Neuron (in vitro differentiated cells): Measurements from ENCODE around the gene ATXN1.

Experiments
- H2AFZ ChIP-seq: one replicate; pipeline ENCODE4 v1.6.1; 2013; ENCODE audit warnings: low read depth, mild to moderate bottlenecking, inconsistent platforms, low read length, moderate library complexity
- H3K27me3 ChIP-seq: one replicate; pipeline ENCODE4 v1.6.1; 2013; ENCODE audit warnings: low read length; ENCODE audit not compliant: insufficient read depth
- H3K36me3 ChIP-seq: one replicate; pipeline ENCODE4 v1.6.1; 2013; ENCODE audit warnings: low read length; ENCODE audit not compliant: insufficient read depth
- H3K4me1 ChIP-seq: one replicate; pipeline ENCODE4 v1.6.1; 2013; ENCODE audit warnings: low read length; ENCODE audit not compliant: insufficient read depth
- H3K4me3 ChIP-seq: 2 replicates; pipeline ENCODE4 v1.5.1; 2013; ENCODE audit warnings: mild to moderate bottlenecking, low read length, moderate library complexity
- H3K9me3 ChIP-seq: one replicate; pipeline ENCODE4 v1.6.1; 2013; ENCODE audit warnings: low read length

The ATXN1 gene

GRCh38 chr6:16667509-16667908 lies 93.8 kb downstream of the ATXN1 start:
- no peak overlapping the region for H2AFZ ChIP-seq

GRCh38 chr6:16665992-16666391 lies 95.3 kb downstream of the ATXN1 start:
- peaks cover 5% of the 10 kb centered on the region for H3K9me3 ChIP-seq
- no peak overlapping the region for H2AFZ ChIP-seq

More at GRCh38 chr6:16667509-16667908, 93.8 kb downstream of the ATXN1 start:
- Histone ChIP-seq H3K4me1 (no peaks in the 10 kb centered on the region), H3K36me3 (no peaks in the 10 kb centered on the region), H3K27me3 (no peaks in the 10 kb centered on the region), H3K9me3 (no peaks in the 10 kb centered on the region), H3K4me3 (no peak overlapping the region)

GRCh38 chr6:16665182-16665581 lies 96.1 kb downstream of the ATXN1 start:
- H2AFZ ChIP-seq, result no peak overlapping the region
- no peaks in the 10 kb centered on the region for H3K27me3 ChIP-seq
- H3K9me3 ChIP-seq, result peaks cover 5% of the 10 kb centered on the region
- no peaks in the 10 kb centered on the region for H3K36me3 ChIP-seq
- no peaks in the 10 kb centered on the region for H3K4me1 ChIP-seq
- H3K4me3 ChIP-seq, result no peak overlapping the region

More at GRCh38 chr6:16665992-16666391, 95.3 kb downstream of the ATXN1 start:
- H3K4me1 ChIP-seq, result no peaks in the 10 kb centered on the region
- H3K4me3 ChIP-seq, result no peak overlapping the region
- no peaks in the 10 kb centered on the region for H3K27me3 ChIP-seq
- H3K36me3 ChIP-seq, result no peaks in the 10 kb centered on the region

- peaks cover 5% of the 10 kb centered on the region for H3K9me3 ChIP-seq
- H3K4me3 ChIP-seq, result no peak overlapping the region
- H3K4me1 ChIP-seq, result peaks cover 6% of the 10 kb centered on the region
- no peaks in the 10 kb centered on the region for H3K36me3 ChIP-seq
- no peak overlapping the region for H2AFZ ChIP-seq
- no peaks in the 10 kb centered on the region for H3K27me3 ChIP-seq
Measured at GRCh38 chr6:16663901-16664300, 97.4 kb downstream of the ATXN1 start.

GRCh38 chr6:16660157-16660497 lies 101.1 kb downstream of the ATXN1 start:
- Histone ChIP-seq H3K4me3 (no peak overlapping the region), H3K4me1 (peaks cover 20% of the 10 kb centered on the region), H3K27me3 (no peaks in the 10 kb centered on the region), H3K9me3 (peaks cover 5% of the 10 kb centered on the region), H3K36me3 (no peaks in the 10 kb centered on the region), H2AFZ (no peak overlapping the region)

GRCh38 chr6:16659466-16660156 lies 101.6 kb downstream of the ATXN1 start:
- no peaks in the 10 kb centered on the region for H3K27me3 ChIP-seq
- H3K4me1 ChIP-seq, result peaks cover 25% of the 10 kb centered on the region
- H3K9me3 ChIP-seq, result peaks cover 5% of the 10 kb centered on the region
- no peak overlapping the region for H3K4me3 ChIP-seq
- no peak overlapping the region for H2AFZ ChIP-seq
- no peaks in the 10 kb centered on the region for H3K36me3 ChIP-seq

GRCh38 chr6:16658348-16659034 lies 102.8 kb downstream of the ATXN1 start:
- Histone ChIP-seq H3K36me3 (peaks cover 2% of the 10 kb centered on the region), H3K9me3 (peaks cover 5% of the 10 kb centered on the region), H3K27me3 (no peaks in the 10 kb centered on the region), H3K4me1 (peaks cover 25% of the 10 kb centered on the region), H2AFZ (no peak overlapping the region), H3K4me3 (no peak overlapping the region)

- H2AFZ ChIP-seq, result no peak overlapping the region
- peaks cover 25% of the 10 kb centered on the region for H3K4me1 ChIP-seq
- no peak overlapping the region for H3K4me3 ChIP-seq
- no peaks in the 10 kb centered on the region for H3K27me3 ChIP-seq
- H3K9me3 ChIP-seq, result peaks cover 5% of the 10 kb centered on the region
- peaks cover 2% of the 10 kb centered on the region for H3K36me3 ChIP-seq
Measured at GRCh38 chr6:16657768-16658167, 103.5 kb downstream of the ATXN1 start.

- peaks cover 3% of the 10 kb centered on the region for H3K36me3 ChIP-seq
- no peaks in the 10 kb centered on the region for H3K27me3 ChIP-seq
- H3K4me1 ChIP-seq, result peaks cover 25% of the 10 kb centered on the region
- H2AFZ ChIP-seq, result no peak overlapping the region
- no peak overlapping the region for H3K4me3 ChIP-seq
- H3K9me3 ChIP-seq, result peaks cover 2% of the 10 kb centered on the region
Measured at GRCh38 chr6:16656451-16656850, 104.8 kb downstream of the ATXN1 start.

GRCh38 chr6:16654701-16655100 lies 106.6 kb downstream of the ATXN1 start:
- Histone ChIP-seq H3K36me3 (peaks cover 4% of the 10 kb centered on the region), H3K27me3 (no peaks in the 10 kb centered on the region), H3K4me3 (no peak overlapping the region), H3K9me3 (no peaks in the 10 kb centered on the region), H2AFZ (no peak overlapping the region), H3K4me1 (peaks cover 25% of the 10 kb centered on the region)

- peaks cover 4% of the 10 kb centered on the region for H3K36me3 ChIP-seq
- no peaks in the 10 kb centered on the region for H3K27me3 ChIP-seq
- H3K4me3 ChIP-seq, result no peak overlapping the region
- no peaks in the 10 kb centered on the region for H3K9me3 ChIP-seq
- peaks cover 12% of the 10 kb centered on the region for H3K4me1 ChIP-seq
- no peak overlapping the region for H2AFZ ChIP-seq
Measured at GRCh38 chr6:16653226-16653625, 108.0 kb downstream of the ATXN1 start.

GRCh38 chr6:16651871-16652270 lies 109.4 kb downstream of the ATXN1 start:
- H3K4me3 ChIP-seq, result no peak overlapping the region
- H3K4me1 ChIP-seq, result peaks cover 5% of the 10 kb centered on the region
- H3K9me3 ChIP-seq, result no peaks in the 10 kb centered on the region
- no peaks in the 10 kb centered on the region for H3K27me3 ChIP-seq
- H2AFZ ChIP-seq, result no peak overlapping the region
- peaks cover 4% of the 10 kb centered on the region for H3K36me3 ChIP-seq

- Histone ChIP-seq H3K4me1 (peaks cover 2% of the 10 kb centered on the region), H3K4me3 (no peak overlapping the region), H3K9me3 (no peaks in the 10 kb centered on the region), H2AFZ (no peak overlapping the region), H3K36me3 (peaks cover 4% of the 10 kb centered on the region), H3K27me3 (no peaks in the 10 kb centered on the region)
Measured at GRCh38 chr6:16649890-16650289, 111.4 kb downstream of the ATXN1 start.
